H54 (cell line): Measurements from ENCODE around the gene TGM5.
A peak's percentile ranks its signal among the peaks of the same experiment; 100 is the strongest.
"Not testable (repeated sequence)": the region's sequence is repeated elsewhere in the genome, so short reads cannot be mapped to it uniquely, and the experiment has no call there.

Experiments used
- DNase-seq: peaks from one replicate; pipeline ENCODE4 v3.0.0; 2011; ENCODE audit warnings: low spot score, mixed read lengths; ENCODE audit not compliant: insufficient read length
- FAIRE-seq: peaks from 3 replicates; lab custom pipeline; 2011; peaks lifted over from hg19 to GRCh38; lab: Jason Lieb, UNC
- POLR2A ChIP-seq: IDR thresholded peaks from 2 replicates; pipeline ENCODE4 v1.6.1; 2011; ENCODE audit warnings: low read depth, mild to moderate bottlenecking, low read length

Gene TGM5, protein sequence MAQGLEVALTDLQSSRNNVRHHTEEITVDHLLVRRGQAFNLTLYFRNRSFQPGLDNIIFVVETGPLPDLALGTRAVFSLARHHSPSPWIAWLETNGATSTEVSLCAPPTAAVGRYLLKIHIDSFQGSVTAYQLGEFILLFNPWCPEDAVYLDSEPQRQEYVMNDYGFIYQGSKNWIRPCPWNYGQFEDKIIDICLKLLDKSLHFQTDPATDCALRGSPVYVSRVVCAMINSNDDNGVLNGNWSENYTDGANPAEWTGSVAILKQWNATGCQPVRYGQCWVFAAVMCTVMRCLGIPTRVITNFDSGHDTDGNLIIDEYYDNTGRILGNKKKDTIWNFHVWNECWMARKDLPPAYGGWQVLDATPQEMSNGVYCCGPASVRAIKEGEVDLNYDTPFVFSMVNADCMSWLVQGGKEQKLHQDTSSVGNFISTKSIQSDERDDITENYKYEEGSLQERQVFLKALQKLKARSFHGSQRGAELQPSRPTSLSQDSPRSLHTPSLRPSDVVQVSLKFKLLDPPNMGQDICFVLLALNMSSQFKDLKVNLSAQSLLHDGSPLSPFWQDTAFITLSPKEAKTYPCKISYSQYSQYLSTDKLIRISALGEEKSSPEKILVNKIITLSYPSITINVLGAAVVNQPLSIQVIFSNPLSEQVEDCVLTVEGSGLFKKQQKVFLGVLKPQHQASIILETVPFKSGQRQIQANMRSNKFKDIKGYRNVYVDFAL

DNA sequence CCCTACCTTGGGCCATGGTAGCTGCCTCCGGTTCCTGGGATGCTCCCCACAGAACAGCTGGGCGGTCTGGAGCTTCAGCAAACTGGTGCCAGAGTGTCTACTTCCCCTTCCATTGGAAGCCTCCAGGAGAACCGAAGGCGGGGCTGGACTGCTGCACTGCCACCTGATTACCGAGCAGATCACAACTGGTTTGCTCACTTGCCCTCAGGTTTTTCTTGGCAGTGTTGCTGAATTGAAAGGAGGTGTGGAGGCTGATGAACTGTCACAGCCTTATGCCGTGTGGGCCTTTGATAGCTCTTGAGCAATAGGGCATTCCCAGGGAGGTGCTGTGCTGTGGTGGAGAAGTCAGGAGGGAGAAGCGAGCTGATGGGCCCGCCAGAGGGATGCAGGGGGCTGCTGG, at the start of gene TGM5:
Gene TGM5, minus strand, starts transcription at position 95 of the 400 bp plus-strand sequence. Its CDS starts 79 bp downstream, at position 16.
- FAIRE-seq (no peak), DNase-seq (no peak)
- no peak for TF ChIP-seq POLR2A

DNA sequence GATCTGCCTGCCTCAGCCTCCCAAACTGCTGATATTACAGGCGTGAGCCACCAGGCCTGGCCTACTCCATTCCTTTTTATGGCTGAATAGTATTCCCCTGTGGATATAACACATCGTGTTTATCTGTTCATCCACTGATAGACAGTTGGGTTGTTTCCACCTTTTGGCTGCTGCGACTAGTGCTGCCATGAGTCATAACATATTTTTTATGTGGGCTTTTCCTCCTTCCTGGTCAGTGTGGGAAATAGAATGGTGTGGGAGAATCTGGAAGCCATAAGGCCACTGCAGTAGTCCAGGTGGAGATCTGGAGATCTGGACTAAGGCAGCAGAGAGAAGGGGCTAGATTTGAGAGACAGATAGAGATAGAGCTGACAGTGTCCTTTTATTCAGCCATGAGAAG, 47.4 kb upstream of the TGM5 start:
- FAIRE-seq (no peak), DNase-seq (no peak)
- no peak for TF ChIP-seq POLR2A

DNA sequence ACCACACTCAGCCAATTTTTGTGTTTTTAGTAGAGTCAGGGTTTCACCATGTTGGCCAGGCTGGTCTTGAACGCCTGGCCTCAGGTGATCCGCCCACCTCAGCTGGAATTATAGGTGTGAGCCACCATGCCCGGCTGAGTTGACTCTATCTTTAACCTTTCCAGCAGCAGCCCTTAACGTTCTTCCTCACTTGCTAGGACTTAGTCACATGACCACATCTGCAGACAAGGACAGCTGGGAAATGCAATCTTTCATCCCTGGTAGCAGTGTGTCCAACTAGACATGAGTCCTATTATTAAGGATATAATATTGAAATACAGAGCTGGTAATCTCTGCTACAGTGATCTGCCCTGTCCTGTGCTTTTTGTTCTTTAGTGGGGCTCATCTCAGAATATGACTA, 45.6 kb upstream of the TGM5 start:
- FAIRE-seq, result no peak

DNA sequence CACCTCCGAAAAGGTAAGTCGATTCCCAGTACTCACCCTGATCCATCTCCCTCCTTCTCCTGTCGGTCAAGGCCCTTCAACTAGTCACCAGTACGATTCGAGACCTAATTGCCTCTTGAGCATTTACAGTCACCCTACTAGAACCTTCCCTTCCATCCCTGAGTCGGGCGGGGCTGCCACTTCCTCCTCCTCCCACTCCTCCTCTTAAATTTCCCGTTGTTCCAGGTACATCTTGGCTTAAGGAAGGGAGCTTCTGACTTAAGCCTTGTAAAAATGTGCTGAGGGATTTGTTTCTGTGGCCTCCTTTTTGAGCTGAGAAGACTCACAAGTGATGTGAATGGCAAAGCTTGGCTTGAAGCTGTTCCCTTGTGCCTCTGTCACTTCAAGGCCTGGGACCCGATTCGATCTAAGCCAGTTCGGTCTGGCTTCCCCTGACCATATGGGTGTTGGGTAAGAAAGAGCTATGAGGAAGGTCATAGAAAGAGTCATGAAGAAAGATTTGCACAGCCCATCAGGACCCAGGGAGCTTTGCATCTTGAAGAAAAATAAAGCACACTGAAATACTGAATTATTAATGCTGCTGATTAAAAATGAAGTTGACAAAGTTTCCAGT, 35.6 kb upstream of the TGM5 start, which contains the start of gene TGM7:
Gene TGM7, minus strand, starts transcription at position 51 of the 613 bp plus-strand sequence.
- no peak for FAIRE-seq
- no peak for TF ChIP-seq POLR2A
- no peak for DNase-seq

More for the DNA sequence above, 45.6 kb upstream of the TGM5 start:
- DNase-seq, result no peak
- no peak for TF ChIP-seq POLR2A

DNA sequence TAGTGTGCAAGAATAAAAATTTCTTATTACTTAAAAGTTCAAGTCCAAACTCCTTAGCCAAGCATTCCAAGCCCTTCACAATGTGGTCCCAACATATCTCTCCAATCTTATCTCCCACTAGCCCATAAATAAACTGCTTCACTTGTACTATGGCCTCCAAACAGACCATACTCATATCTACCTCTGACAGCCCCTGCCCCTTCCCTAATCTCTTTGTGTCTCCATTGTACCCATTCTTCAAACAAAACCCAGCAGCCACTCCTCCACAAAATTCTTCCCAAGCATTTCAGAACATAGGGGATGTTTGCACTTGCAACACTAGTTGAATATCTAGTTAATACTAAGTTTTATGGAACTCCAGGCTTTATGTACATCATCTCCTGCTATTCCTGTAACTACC, 33.2 kb upstream of the TGM5 start:
- FAIRE-seq, result no peak
- TF ChIP-seq POLR2A, result no peak
- no peak for DNase-seq

DNA sequence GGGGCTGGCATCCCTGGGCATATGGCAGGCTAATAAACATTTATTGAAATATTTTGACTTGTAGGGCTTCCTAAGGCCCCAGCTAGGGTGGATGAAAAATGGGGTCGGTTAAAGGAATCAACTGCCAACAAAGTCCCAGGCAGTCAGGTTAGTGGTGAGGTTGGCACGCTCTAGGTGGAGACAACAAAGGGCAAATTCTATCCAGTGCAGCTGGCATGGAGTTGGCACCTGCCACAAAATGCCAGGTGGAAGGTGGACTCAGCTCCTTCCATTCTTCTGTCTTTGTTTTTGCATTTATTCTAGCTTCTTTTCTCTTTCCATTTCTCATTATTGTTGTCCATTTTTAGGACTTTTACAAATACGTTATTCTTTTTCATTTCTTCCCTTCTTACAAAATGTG, 32.7 kb upstream of the TGM5 start:
- DNase-seq (no peak), FAIRE-seq (no peak)
- no peak for TF ChIP-seq POLR2A

- DNase-seq, result no peak
- FAIRE-seq, result no peak
- no peak for TF ChIP-seq POLR2A
Observed at GRCh38 chr15:43294091-43294706, 27.5 kb upstream of the TGM5 start.

GRCh38 chr15:43293432-43293831, 26.7 kb upstream of the TGM5 start:
- no peak for FAIRE-seq
- no peak for DNase-seq
- TF ChIP-seq POLR2A, result no peak

DNA sequence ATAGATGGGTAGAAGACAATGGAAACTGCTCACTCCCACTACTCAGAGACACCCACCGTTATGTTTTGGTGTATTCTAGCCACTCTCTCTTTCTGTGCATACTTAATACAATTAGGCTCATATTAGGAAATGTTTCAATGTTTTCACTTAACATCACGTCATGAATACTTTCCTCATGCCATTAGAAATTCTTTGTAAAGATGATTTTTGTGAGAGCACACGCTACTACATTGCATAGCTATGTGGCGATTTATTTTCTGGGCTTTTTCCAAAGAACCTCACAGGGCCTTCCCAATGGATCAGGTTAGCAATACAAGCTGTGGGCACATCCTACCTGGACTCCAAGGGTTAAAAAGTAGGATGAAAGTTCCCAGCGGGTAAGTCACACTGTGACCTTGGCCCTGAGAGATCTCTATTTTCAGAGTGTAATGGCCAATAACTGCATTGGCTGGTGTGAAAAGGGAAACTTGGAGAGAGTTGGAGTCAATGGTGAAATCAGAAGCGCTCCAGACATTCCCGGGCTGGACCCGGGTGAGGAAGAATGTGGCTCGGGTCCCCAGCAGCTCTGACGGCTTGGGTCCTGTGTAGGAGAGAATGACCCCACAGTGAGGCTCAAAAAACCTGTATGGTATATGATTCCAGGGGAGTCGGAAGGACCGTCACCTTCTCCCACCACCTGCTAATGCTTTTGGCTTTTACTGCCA, 25.8 kb upstream of the TGM5 start:
- no peak for TF ChIP-seq POLR2A
- FAIRE-seq (no peak), DNase-seq (no peak)

- not testable (repeated sequence) for DNase-seq, FAIRE-seq
Observed at GRCh38 chr15:43289656-43290055, 22.9 kb upstream of the TGM5 start.

GRCh38 chr15:43287254-43287653, 20.5 kb upstream of the TGM5 start:
- TF ChIP-seq POLR2A, result no peak
- FAIRE-seq (no peak), DNase-seq (no peak)

DNA sequence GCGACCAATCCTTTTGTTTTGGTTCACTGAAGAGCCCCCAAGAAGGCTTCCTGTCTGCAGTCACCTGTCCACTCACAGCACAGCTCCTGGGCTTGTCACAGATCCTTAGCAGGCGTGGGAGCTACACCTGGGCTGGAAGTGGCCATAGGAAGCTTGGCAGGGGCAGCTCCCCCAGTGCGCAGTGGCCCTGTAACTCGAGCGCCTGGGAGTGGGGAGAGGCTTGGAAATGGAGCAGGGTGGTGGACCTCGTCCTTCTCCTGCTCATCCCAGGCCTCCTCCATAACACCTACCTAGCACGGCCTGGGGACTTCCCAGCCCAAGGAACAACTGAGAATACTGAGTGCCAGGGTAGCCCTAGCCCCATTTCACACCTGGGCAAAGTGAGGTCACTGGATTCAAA, 19.3 kb upstream of the TGM5 start:
- TF ChIP-seq POLR2A, result no peak
- no peak for FAIRE-seq
- no peak for DNase-seq

GRCh38 chr15:43285609-43286037, 18.9 kb upstream of the TGM5 start:
- DNase-seq (peak; percentile 49), FAIRE-seq (peak; percentile 64)
- TF ChIP-seq POLR2A, result no peak
